Liver (tissue), 9 donors: ENCODE measurements around the gene DNMT3A. TPM values are rescaled to one million over a fixed set of nuclear protein-coding genes. Genes with fewer than 3 reads are reported as not detected.

ENCODE experiments used
- DNase-seq: peaks from one replicate; pipeline ENCODE4 v3.0.0-alpha.2; 2017; ENCODE audit warnings: low spot score
- H3K27ac ChIP-seq, 2 donors: one replicate each; pipeline ENCODE4 v1.7.0; 2013; ENCODE audit warnings: inconsistent platforms in 2 of 2, low read length in 2 of 2, control low read depth in 1 of 2, low read depth in 1 of 2, mild to moderate bottlenecking in 1 of 2
- H3K27me3 ChIP-seq, 4 donors: one replicate each; pipeline versions ENCODE4 v1.6.1 to v1.7.0; 2013; ENCODE audit warnings: low read length in 3 of 4, inconsistent platforms in 1 of 4, mild to moderate bottlenecking in 1 of 4, moderate library complexity in 1 of 4; ENCODE audit not compliant: control insufficient read depth in 4 of 4, insufficient read depth in 4 of 4
- H3K36me3 ChIP-seq, 4 donors: one replicate each; pipeline versions ENCODE4 v1.6.1 to v1.7.0; 2013; ENCODE audit warnings: low read length in 3 of 4, mild to moderate bottlenecking in 3 of 4, low read depth in 1 of 4, moderate library complexity in 1 of 4; ENCODE audit not compliant: control insufficient read depth in 4 of 4, insufficient read depth in 3 of 4
- H3K4me1 ChIP-seq, 4 donors: one replicate each; pipeline versions ENCODE4 v1.6.1 to v1.7.0; 2013; ENCODE audit warnings: low read length in 3 of 4, mild to moderate bottlenecking in 3 of 4, moderate library complexity in 1 of 4; ENCODE audit not compliant: control insufficient read depth in 4 of 4, insufficient read depth in 4 of 4
- H3K4me3 ChIP-seq, 3 donors: one replicate each; pipeline versions ENCODE4 v1.6.1 to v1.7.0; 2013; ENCODE audit warnings: low read length in 3 of 3, control low read depth in 1 of 3, low read depth in 1 of 3, mild to moderate bottlenecking in 1 of 3
- H3K9ac ChIP-seq, 2 donors: one replicate each; pipeline ENCODE4 v1.7.0; 2013; ENCODE audit warnings: low read length in 2 of 2, mild to moderate bottlenecking in 2 of 2, moderate library complexity in 2 of 2, control low read depth in 1 of 2, low read depth in 1 of 2
- H3K9me3 ChIP-seq, 4 donors: one replicate each; pipeline versions ENCODE4 v1.6.1 to v1.7.0; 2013; ENCODE audit warnings: low read length in 3 of 4; ENCODE audit not compliant: control insufficient read depth in 4 of 4
- ATF3 ChIP-seq: IDR thresholded peaks from 2 replicates; pipeline ENCODE4 v1.6.1; 2016; ENCODE audit warnings: antibody characterized with exemption
- CTCF ChIP-seq: fragments of 150-350 bp; IDR thresholded peaks from 2 replicates; pipeline ENCODE4 v1.5.1; 2017; ENCODE audit warnings: improper control_type of control experiment, low read depth, low read length; ENCODE audit not compliant: missing input control
- EGR1 ChIP-seq, 2 donors: IDR thresholded peaks; 2 replicates each; pipeline ENCODE4 v1.6.1; 2016 to 2018; ENCODE audit warnings: antibody characterized with exemption in 2 of 2, low read depth in 2 of 2
- HNF4A ChIP-seq, 2 donors: conservative IDR thresholded peaks; 2 replicates each; pipeline ENCODE4 v1.6.1; 2016; ENCODE audit warnings: antibody characterized with exemption in 2 of 2, mild to moderate bottlenecking in 2 of 2
- HNF4G ChIP-seq: IDR thresholded peaks from 2 replicates; pipeline ENCODE4 v1.6.1; 2016; ENCODE audit warnings: antibody characterized with exemption
- JUND ChIP-seq, 2 donors: IDR thresholded peaks; 2 replicates each; pipeline ENCODE4 v1.6.1; 2016; ENCODE audit warnings: antibody characterized with exemption in 2 of 2
- NR2F2 ChIP-seq: IDR thresholded peaks from 2 replicates; pipeline ENCODE4 v1.6.1; 2016; ENCODE audit warnings: antibody characterized with exemption
- RAD21 ChIP-seq, 2 donors: IDR thresholded peaks; 2 replicates each; pipeline ENCODE4 v1.6.1; 2016; ENCODE audit warnings: antibody characterized with exemption in 2 of 2, mild to moderate bottlenecking in 2 of 2
- REST ChIP-seq: IDR thresholded peaks from 2 replicates; pipeline ENCODE4 v1.6.1; 2016; ENCODE audit warnings: antibody characterized with exemption, mild to moderate bottlenecking
- RXRA ChIP-seq, 2 donors: IDR thresholded peaks; 2 replicates each; pipeline ENCODE4 v1.6.1; 2017 to 2018; ENCODE audit warnings: antibody characterized with exemption in 2 of 2, mild to moderate bottlenecking in 1 of 2
- SP1 ChIP-seq: IDR thresholded peaks from 2 replicates; pipeline ENCODE4 v1.6.1; 2018; ENCODE audit warnings: antibody characterized with exemption, mild to moderate bottlenecking
- TAF1 ChIP-seq: conservative IDR thresholded peaks from 2 replicates; pipeline ENCODE4 v1.6.1; 2016; ENCODE audit warnings: antibody characterized with exemption, mild to moderate bottlenecking
- ZBTB33 ChIP-seq: IDR thresholded peaks from 2 replicates; pipeline ENCODE4 v1.6.1; 2016; ENCODE audit warnings: antibody characterized with exemption
- WGBS: extraction: QIAGEN DNeasy Blood & Tissue Kit; methylation state at CpG from one replicate; pipeline ENCODE4 v1.1.7; 2013; 5-methylcytosine and 5-hydroxymethylcytosine counted together
- polyA plus RNA-seq, 2 donors: library from polyadenylated mRNA; stranded (reverse) in 1 of 2; unstranded in 1 of 2; fragments of 200-250 nt in 1 of 2; fragments of >200 nt in 1 of 2; fragmentation: Nextera tagmentation in 1 of 2; extraction: Ambion mirVana in 1 of 2; gene quantifications; one replicate each; pipeline versions ENCODE4 v1.2.1 to v1.2.3, GENCODE V29; 2013 to 2015
- total RNA-seq, 2 donors: library from RNA; depleted of rRNA; stranded (reverse); fragments of >200 nt; gene quantifications; one replicate each; pipeline ENCODE4 v1.2.3, GENCODE V29; 2014
- donor health status: healthy.
- donor health status: healthy.
- donor health status: healthy.
- donor health status: healthy.
- donor health status: healthy.

DNMT3A gene
- total and polyA plus RNA-seq, 4 donors = 3.5 to 24.2 (median 8.1) TPM

- Histone ChIP-seq H3K9ac (peak overlapping the region in 1 of 2 donors; percentile 47), H3K4me1 (peaks cover 0 to 20% (median 7%) of the 10 kb centered on the region in 4 donors), H3K9me3 (no peaks in the 10 kb centered on the region), H3K27ac (peak overlapping the region; percentile 41 to 46), H3K27me3 (no peaks in the 10 kb centered on the region), H3K36me3 (no peaks in the 10 kb centered on the region), H3K4me3 (peak overlapping the region; percentile 42 to 97 (median 63))
- 20% methylated on average over 45 of the region's 45 CpGs for WGBS
- TF ChIP-seq RXRA (IDR thresholded peaks at IDR 0.05) = peak in 1 of 2 donors; percentile 28
- TF ChIP-seq NR2F2 = no peak
- peak; percentile 47 for TF ChIP-seq HNF4A (conservative IDR thresholded peaks at IDR 0.05)
- peak; percentile 18 for TF ChIP-seq HNF4G
- no peak for TF ChIP-seq EGR1 (IDR thresholded peaks at IDR 0.05; ENCODE audit: low read depth in 2 of 2)
- TF ChIP-seq RAD21 (IDR thresholded peaks at IDR 0.05) = peak; percentile 80 to 90
- TF ChIP-seq CTCF = peak; percentile 98
- TF ChIP-seq REST = peak; percentile 99
- TF ChIP-seq SP1 = peak; percentile 37
- peak; percentile 79 for DNase-seq
These were observed 854 bp upstream of the DNMT3A start for GRCh38 chr2:25342372-25343186.

- Histone ChIP-seq H3K9ac (no peak overlapping the region), H3K4me3 (peak overlapping the region in 1 of 3 donors; percentile 97), H3K27me3 (no peaks in the 10 kb centered on the region), H3K9me3 (no peaks in the 10 kb centered on the region), H3K4me1 (peaks cover 6 to 24% (median 8%) of the 10 kb centered on the region in 4 donors), H3K36me3 (no peaks in the 10 kb centered on the region), H3K27ac (no peak overlapping the region)
- under 1% methylated on average over 104 of the region's 104 CpGs for WGBS
- TF ChIP-seq NR2F2 (no peak), SP1 (no peak), EGR1 (IDR thresholded peaks at IDR 0.05; ENCODE audit: low read depth in 2 of 2) (no peak), ATF3 (no peak), REST (no peak), TAF1 (no peak), RXRA (IDR thresholded peaks at IDR 0.05) (no peak), ZBTB33 (no peak), JUND (IDR thresholded peaks at IDR 0.05) (no peak), HNF4G (no peak)
- peak; percentile 47 for DNase-seq
These were observed 556 bp downstream of the DNMT3A start for GRCh38 chr2:25341011-25341727.
